Mammary epithelial cell (primary cell): Measurements from ENCODE around the gene WDR3.

Experiments
- EZH2 ChIP-seq: IDR thresholded peaks from 2 replicates; pipeline ENCODE4 v1.6.1; 2012; ENCODE audit warnings: low read length, inconsistent platforms, borderline replicate concordance
- TF ChIP-seq, protein P1 (sequence below), 2 donors: IDR thresholded peaks in 1 of 2; conservative IDR thresholded peaks in 1 of 2; 2 replicates each; pipeline ENCODE4 v1.5.1; 2011 to 2012; ENCODE audit warnings: inconsistent platforms in 2 of 2, low read length in 2 of 2, mild to moderate bottlenecking in 2 of 2, control low read depth in 1 of 2, low read depth in 1 of 2; ENCODE audit not compliant: insufficient read depth in 1 of 2; ENCODE audit errors: extremely low read depth in 1 of 2

DNA sequence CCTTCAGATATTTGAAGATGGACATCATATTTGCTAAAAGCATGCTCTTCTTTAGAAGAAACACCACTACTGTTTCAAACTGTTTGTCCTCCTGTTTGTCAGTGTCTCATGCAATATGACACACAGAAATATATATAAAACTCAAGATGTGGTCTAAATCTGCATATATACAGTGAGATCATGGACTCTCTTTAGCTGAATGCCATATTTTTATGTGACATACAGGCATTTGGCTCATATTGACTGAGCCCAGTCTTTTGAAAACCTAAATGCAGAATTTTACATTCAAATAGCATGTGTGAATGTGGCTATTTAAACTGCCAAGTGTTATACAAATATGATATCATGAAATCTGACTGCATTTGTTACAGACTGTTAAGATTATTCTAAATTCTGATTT is 18.5 kb upstream of the WDR3 start:
- TF ChIP-seq EZH2 = no peak
- TF ChIP-seq, protein P1, sequence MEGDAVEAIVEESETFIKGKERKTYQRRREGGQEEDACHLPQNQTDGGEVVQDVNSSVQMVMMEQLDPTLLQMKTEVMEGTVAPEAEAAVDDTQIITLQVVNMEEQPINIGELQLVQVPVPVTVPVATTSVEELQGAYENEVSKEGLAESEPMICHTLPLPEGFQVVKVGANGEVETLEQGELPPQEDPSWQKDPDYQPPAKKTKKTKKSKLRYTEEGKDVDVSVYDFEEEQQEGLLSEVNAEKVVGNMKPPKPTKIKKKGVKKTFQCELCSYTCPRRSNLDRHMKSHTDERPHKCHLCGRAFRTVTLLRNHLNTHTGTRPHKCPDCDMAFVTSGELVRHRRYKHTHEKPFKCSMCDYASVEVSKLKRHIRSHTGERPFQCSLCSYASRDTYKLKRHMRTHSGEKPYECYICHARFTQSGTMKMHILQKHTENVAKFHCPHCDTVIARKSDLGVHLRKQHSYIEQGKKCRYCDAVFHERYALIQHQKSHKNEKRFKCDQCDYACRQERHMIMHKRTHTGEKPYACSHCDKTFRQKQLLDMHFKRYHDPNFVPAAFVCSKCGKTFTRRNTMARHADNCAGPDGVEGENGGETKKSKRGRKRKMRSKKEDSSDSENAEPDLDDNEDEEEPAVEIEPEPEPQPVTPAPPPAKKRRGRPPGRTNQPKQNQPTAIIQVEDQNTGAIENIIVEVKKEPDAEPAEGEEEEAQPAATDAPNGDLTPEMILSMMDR (conservative IDR thresholded peaks at IDR 0.05 in 1 of 2, IDR thresholded peaks at IDR 0.05 in 1 of 2; ENCODE audit: extremely low read depth in 1 of 2, insufficient read depth in 1 of 2, low read depth in 1 of 2, low read length in 2 of 2) = no peak
